Psoas muscle (tissue), 8 donors: ENCODE results near the gene ANKDD1A. TPM values are rescaled to one million over a fixed set of nuclear protein-coding genes. Genes with fewer than 3 reads are reported as not detected.
A peak's percentile ranks its signal among the peaks of the same experiment; 100 is the strongest.

Source experiments
- ATAC-seq, 4 donors: fragments of 200-7000 bp; cut with Tn5 transposase; one replicate each; pipeline ENCODE4 v1.9.1; 2020; ENCODE audit warnings: moderate library complexity in 3 of 4, mild to moderate bottlenecking in 2 of 4
- DNase-seq, 2 donors: peaks; one replicate each; pipeline ENCODE4 v3.0.0-alpha.2; 2020
- H3K27ac ChIP-seq: fragments of 200-600 bp; one replicate; pipeline ENCODE4 v1.8.0; 2022
- H3K27me3 ChIP-seq, 3 donors: fragments of 200-600 bp in 1 of 3; one replicate each; pipeline versions ENCODE4 v1.6.1 to v1.8.0; 2013 to 2022; ENCODE audit warnings: low read length in 2 of 3, mild to moderate bottlenecking in 2 of 3, moderate library complexity in 1 of 3; ENCODE audit not compliant: insufficient read depth in 3 of 3
- H3K36me3 ChIP-seq, 2 donors: fragments of 200-600 bp in 1 of 2; one replicate each; pipeline versions ENCODE4 v1.6.1 to v1.8.0; 2013 to 2022; ENCODE audit warnings: low read depth in 1 of 2, mild to moderate bottlenecking in 1 of 2, moderate library complexity in 1 of 2; ENCODE audit not compliant: insufficient read depth in 1 of 2
- H3K4me1 ChIP-seq: fragments of 200-600 bp; one replicate; pipeline ENCODE4 v1.8.0; 2022
- H3K4me3 ChIP-seq: fragments of 200-600 bp; one replicate; pipeline ENCODE4 v1.8.0; 2022; ENCODE audit warnings: mild to moderate bottlenecking
- H3K9me3 ChIP-seq: fragments of 200-600 bp; one replicate; pipeline ENCODE4 v1.8.0; 2022
- WGBS, 3 donors: extraction: QIAGEN DNeasy Blood & Tissue Kit; methylation state at CpG; one replicate each; pipeline versions ENCODE4 v1.1.6 to v1.1.7; 2013; 5-methylcytosine and 5-hydroxymethylcytosine counted together
- intact Hi-C, 2 donors: fragments of 100-400 bp; cut with DNase I; formaldehyde crosslinking; loops; one replicate each; pipeline versions ENCODE4 v1.11.0 to v1.14.2; 2022
- polyA plus RNA-seq, 3 donors: library from polyadenylated mRNA; stranded (reverse); fragments of 200-250 nt; gene quantifications; one replicate each; pipeline ENCODE4 v1.2.3, GENCODE V29; 2013
- total RNA-seq, 4 donors: library from RNA; stranded (reverse); fragmentation: NEBNext Ultra II Directional in 2 of 4; extraction: Animal tissue kit (Norgen Biotek cat#: 25700) in 2 of 4; gene quantifications; one replicate each; pipeline versions ENCODE4 v1.2.1 to v1.2.4, GENCODE V29; 2021 to 2023
- TF ChIP-seq, protein P1 (sequence below): fragments of 200-600 bp; IDR thresholded peaks from one replicate; pipeline ENCODE4 v1.8.0; 2022; ENCODE audit warnings: antibody characterized with exemption
- donor health status: healthy with polysubstance abuse.
- donor health status: DM: no; HTN: no; CAD: no; lungs with moderate emphysema.
- donor health status: Bipolar disorder and iron deficiency.
- donor health status: healthy.
- donor health status: DM: yes; HTN: yes; CAD: no.
- donor health status: DM: no; HTN: no; CAD: no.
- donor health status: DM: no; HTN: no; CAD: no.
- donor health status: DM: yes; HTN: yes; CAD: no.

The ANKDD1A gene
- total and polyA plus RNA-seq, 7 donors = 0.18 to 1.2 (median 0.46) TPM

DNA sequence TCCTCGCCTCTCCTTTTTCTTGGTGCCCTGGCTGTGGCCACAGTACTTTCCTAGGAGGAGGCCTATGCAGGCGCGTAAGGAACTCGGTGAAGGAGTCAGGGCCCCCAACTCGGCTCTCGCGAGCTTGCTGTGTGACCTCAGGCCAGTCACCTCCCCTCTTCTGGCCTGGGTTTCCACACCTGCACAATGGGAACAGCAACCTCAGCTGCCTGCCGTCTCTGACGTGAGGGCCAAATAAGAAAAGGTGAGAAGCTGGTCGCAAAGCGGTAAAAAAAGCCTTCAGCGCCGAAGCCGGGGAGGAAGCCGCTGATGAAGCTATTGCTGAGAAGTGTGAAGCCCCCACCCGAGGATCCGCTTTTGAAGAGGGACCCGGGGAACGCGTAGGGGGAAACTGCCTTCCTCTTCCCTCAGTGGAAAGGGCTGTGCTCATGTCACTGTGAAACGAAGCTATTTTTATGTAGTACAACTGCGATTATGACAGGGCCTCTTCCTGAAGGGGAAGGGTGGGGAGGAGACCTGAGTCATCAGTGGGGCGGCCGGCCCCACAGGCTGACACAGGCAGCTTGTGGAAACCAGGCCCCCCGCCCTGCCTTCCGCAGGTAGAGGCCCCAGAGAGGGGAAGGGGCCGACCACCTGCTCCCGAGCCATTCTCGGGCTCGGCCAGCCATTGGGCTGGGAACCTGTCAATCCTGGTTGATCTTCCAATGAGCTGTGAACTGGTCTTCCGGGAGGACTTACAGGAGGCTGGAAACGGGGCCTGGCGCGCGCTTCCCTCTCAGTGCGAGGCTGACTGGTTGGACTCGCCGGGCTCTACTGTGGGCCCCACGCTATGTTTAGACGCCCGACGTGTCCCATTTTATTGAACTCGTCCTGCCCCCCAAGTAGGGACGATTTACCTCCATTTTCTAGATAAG lies 18.0 kb upstream of the ANKDD1A start:
- Histone ChIP-seq H3K27me3 (no peaks in the 10 kb centered on the region), H3K36me3 (no peaks in the 10 kb centered on the region), H3K9me3 (no peaks in the 10 kb centered on the region), H3K4me3 (peak overlapping the region; percentile 47), H3K27ac (peak overlapping the region; percentile 75), H3K4me1 (peaks cover 27% of the 10 kb centered on the region)
- TF ChIP-seq, protein P1, sequence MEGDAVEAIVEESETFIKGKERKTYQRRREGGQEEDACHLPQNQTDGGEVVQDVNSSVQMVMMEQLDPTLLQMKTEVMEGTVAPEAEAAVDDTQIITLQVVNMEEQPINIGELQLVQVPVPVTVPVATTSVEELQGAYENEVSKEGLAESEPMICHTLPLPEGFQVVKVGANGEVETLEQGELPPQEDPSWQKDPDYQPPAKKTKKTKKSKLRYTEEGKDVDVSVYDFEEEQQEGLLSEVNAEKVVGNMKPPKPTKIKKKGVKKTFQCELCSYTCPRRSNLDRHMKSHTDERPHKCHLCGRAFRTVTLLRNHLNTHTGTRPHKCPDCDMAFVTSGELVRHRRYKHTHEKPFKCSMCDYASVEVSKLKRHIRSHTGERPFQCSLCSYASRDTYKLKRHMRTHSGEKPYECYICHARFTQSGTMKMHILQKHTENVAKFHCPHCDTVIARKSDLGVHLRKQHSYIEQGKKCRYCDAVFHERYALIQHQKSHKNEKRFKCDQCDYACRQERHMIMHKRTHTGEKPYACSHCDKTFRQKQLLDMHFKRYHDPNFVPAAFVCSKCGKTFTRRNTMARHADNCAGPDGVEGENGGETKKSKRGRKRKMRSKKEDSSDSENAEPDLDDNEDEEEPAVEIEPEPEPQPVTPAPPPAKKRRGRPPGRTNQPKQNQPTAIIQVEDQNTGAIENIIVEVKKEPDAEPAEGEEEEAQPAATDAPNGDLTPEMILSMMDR = no peak
- peak; percentile 95 for DNase-seq
- intact Hi-C loops = no loop called here
- ATAC-seq = peak; percentile 67 to 88 (median 82)
- 32 to 41% (median 35%) methylated on average over 43 to 44 of the region's 44 CpGs for WGBS, 3 donors

DNA sequence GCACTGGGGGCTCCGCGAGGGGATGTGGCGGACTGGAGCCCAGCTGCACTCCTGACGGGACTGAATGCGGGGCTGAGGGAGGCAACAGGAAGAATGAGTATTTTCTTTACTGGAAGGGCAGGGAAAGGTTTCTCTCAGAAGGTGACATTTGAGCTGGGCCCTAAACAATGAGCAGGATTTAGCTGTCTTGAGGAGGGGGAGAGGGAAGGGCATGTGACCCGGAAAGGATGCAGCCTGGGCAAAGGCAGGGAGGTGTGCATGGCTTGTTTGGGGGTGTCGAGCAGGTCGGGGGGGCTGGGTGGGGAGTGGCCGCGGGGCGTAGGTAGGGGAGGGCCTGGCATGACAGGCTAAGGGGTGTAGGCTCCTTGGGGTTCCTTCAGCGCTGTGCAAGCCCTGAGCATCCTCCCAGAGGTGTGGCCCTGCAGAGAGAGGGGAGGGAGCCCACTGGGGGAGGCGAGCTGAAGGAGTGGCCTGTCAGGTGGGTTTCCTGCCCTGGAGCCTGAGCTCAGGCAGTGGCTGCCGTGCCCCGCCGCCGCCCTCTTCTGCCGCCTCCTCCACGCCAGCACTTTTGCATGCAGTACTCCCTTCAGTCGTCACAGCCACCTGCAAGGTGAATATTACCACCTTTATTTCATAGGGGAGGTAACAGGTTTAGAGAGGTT lies 17.2 kb upstream of the ANKDD1A start:
- H3K9me3 ChIP-seq = no peaks in the 10 kb centered on the region
- H3K4me1 ChIP-seq = peaks cover 27% of the 10 kb centered on the region
- peak; percentile 22 to 64 for DNase-seq
- no peaks in the 10 kb centered on the region for H3K27me3 ChIP-seq
- ATAC-seq = peak in 1 of 4 donors; percentile 11
- TF ChIP-seq, protein P1 = no peak
- peak overlapping the region; percentile 47 for H3K4me3 ChIP-seq
- WGBS, 3 donors = 42 to 54% (median 52%) methylated on average over 16 to 20 of the region's 20 CpGs
- intact Hi-C loops = loop anchor here (5.0 kb wide), 1 partner anchor 52 kb away; the partner anchor contains the start of gene PLEKHO2 (in 2 of the 2)
- peak overlapping the region; percentile 75 for H3K27ac ChIP-seq
- H3K36me3 ChIP-seq = no peaks in the 10 kb centered on the region

- WGBS, 3 donors = 32 to 43% (median 34%) methylated on average over 6 of the region's 6 CpGs
- peak overlapping the region; percentile 22 for H3K4me3 ChIP-seq
- peaks cover 27% of the 10 kb centered on the region for H3K4me1 ChIP-seq
- TF ChIP-seq, protein P1 = no peak
- no peaks in the 10 kb centered on the region for H3K36me3 ChIP-seq
- DNase-seq (peak in 1 of 2 donors; percentile 32), ATAC-seq (no peak)
- H3K27ac ChIP-seq = peak overlapping the region; percentile 46
- no peaks in the 10 kb centered on the region for H3K9me3 ChIP-seq
- intact Hi-C loops = loop anchor here (5.0 kb wide), 1 partner anchor 53 kb away; the partner anchor contains the start of gene PLEKHO2 (in 2 of the 2)
- H3K27me3 ChIP-seq = no peaks in the 10 kb centered on the region
Measured at GRCh38 chr15:64895285-64896065, 16.2 kb upstream of the ANKDD1A start.

DNA sequence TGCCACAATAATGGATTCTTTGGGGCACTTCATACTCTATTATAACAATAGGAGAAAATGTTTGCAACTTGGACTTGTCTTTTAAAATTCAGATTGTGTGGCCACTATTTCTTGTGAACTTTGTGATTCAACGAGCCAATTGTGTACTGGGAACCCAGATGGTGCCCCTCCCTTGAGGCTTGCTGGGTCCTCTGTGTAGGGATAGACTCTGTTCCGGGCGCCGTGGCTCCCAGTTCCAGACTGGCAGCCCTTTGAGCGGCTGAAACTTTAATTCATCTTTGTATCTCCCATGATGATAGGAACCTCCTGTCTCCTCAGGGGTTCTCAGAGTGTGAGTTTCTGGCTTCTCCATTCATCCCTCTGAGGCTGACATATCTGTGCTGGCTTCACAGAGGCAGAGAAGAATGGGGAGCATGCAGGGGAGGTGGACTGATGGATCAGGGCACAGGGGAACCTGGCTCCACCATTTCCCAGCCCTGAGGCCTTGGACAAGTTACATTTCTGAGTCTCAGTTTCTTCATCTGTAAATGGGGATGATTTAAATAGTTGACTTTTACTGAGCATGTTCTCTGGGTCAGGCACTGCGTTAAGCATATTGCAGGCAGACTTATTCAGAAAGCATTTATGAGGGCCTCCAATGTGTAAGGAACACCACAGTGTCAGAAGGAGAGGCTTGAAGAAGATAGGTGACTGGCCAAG lies 15.2 kb upstream of the ANKDD1A start:
- Histone ChIP-seq H3K9me3 (peaks cover 9% of the 10 kb centered on the region), H3K4me1 (peaks cover 27% of the 10 kb centered on the region), H3K4me3 (no peak overlapping the region), H3K36me3 (no peaks in the 10 kb centered on the region), H3K27me3 (no peaks in the 10 kb centered on the region), H3K27ac (peak overlapping the region; percentile 59)
- DNase-seq (no peak), ATAC-seq (no peak)
- intact Hi-C loops = loop anchor here (5.0 kb wide), 1 partner anchor 54 kb away; the partner anchor contains the start of gene PLEKHO2 (in 2 of the 2)
- TF ChIP-seq, protein P1 = no peak
- 77 to 84% (median 81%) methylated on average over 6 of the region's 6 CpGs for WGBS, 3 donors
